Activated CD4-positive, alpha-beta T cell treated with anti-CD3 and anti-CD28 coated beads, Interleukin-2, Interleukin-4, amounts not matched to agents 100 ng/mL and 50 ng/mL, durations not matched to agents 16 hours and 8 hours (primary cell): Measurements from ENCODE around the gene MLLT1.

Experiments
- DNase-seq: peaks from one replicate; pipeline ENCODE4 v3.0.0-alpha.2; 2020; ENCODE audit warnings: low spot score

MLLT1 gene

GRCh38 chr19:6234527-6234926 is 45.2 kb downstream of the MLLT1 start:
- DNase-seq: no peak

- no peak for DNase-seq
These were observed 45.8 kb downstream of the MLLT1 start for GRCh38 chr19:6233827-6234511.

- no peak for DNase-seq
These were observed 46.5 kb downstream of the MLLT1 start for GRCh38 chr19:6233056-6233826.

GRCh38 chr19:6232601-6233055 is 47.1 kb downstream of the MLLT1 start:
- no peak for DNase-seq

GRCh38 chr19:6230991-6231448 is 48.8 kb downstream of the MLLT1 start:
- DNase-seq: no peak

- DNase-seq: no peak
These were observed 49.6 kb downstream of the MLLT1 start for GRCh38 chr19:6229951-6230712.

- DNase-seq: no peak
These were observed 50.4 kb downstream of the MLLT1 start for GRCh38 chr19:6229216-6229913.

- DNase-seq: no peak
These were observed 51.1 kb downstream of the MLLT1 start for GRCh38 chr19:6228551-6229215.

GRCh38 chr19:6227936-6228325 is 51.8 kb downstream of the MLLT1 start:
- DNase-seq: no peak

GRCh38 chr19:6227156-6227935 is 52.4 kb downstream of the MLLT1 start:
- no peak for DNase-seq

- no peak for DNase-seq
These were observed 53.2 kb downstream of the MLLT1 start for GRCh38 chr19:6226444-6227155.

- no peak for DNase-seq
These were observed 53.8 kb downstream of the MLLT1 start for GRCh38 chr19:6226012-6226411.

- DNase-seq: no peak
These were observed 54.4 kb downstream of the MLLT1 start for GRCh38 chr19:6225232-6225865.

GRCh38 chr19:6224308-6224675 is 55.5 kb downstream of the MLLT1 start:
- DNase-seq: no peak

- DNase-seq: no peak
These were observed 56.1 kb downstream of the MLLT1 start for GRCh38 chr19:6223461-6224307.

GRCh38 chr19:6222884-6223283 is 56.9 kb downstream of the MLLT1 start:
- no peak for DNase-seq

GRCh38 chr19:6221878-6222746 is 57.7 kb downstream of the MLLT1 start:
- no peak for DNase-seq
